ENCODE measurements around the gene DNAAF9.

Gene DNAAF9

DNA sequence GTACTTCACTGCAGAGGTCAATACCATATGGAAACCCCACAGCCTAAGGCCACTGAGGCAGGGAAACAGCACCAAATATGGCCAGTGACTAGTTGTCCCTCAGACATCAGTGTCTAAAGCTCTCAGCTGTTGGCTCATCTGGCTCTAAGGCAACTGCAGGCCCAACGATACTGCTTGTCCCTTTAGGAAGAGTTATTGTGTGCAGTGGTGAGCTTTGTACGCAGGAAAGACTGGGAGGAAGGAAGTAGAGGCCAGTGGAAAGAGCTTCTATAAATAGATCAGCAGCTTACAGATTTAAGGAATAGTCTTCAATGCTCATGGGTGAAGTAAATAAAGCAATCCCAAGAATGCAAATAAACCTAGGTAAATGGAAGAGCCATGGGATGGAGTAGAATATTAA, 29.3 kb downstream of the DNAAF9 start:
- no peak for DNase-seq
- Histone ChIP-seq H3K4me3 (ENCODE audit: low read depth, low read length) (no peak overlapping the region), H3K27ac (no peak overlapping the region), H3K36me3 (replicated peaks) (peaks cover 20% of the 10 kb centered on the region), H3K27me3 (replicated peaks) (no peaks in the 10 kb centered on the region)
- in situ Hi-C loops (cut with HindIII; ENCODE audit: low pct_ligation_motif_present, low sequenced_read_pairs), result no loop called here
- TF ChIP-seq, protein P1, sequence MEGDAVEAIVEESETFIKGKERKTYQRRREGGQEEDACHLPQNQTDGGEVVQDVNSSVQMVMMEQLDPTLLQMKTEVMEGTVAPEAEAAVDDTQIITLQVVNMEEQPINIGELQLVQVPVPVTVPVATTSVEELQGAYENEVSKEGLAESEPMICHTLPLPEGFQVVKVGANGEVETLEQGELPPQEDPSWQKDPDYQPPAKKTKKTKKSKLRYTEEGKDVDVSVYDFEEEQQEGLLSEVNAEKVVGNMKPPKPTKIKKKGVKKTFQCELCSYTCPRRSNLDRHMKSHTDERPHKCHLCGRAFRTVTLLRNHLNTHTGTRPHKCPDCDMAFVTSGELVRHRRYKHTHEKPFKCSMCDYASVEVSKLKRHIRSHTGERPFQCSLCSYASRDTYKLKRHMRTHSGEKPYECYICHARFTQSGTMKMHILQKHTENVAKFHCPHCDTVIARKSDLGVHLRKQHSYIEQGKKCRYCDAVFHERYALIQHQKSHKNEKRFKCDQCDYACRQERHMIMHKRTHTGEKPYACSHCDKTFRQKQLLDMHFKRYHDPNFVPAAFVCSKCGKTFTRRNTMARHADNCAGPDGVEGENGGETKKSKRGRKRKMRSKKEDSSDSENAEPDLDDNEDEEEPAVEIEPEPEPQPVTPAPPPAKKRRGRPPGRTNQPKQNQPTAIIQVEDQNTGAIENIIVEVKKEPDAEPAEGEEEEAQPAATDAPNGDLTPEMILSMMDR (IDR thresholded peaks at IDR 0.05; ENCODE audit: low read depth, low read length, missing control alignments), result no peak

DNA sequence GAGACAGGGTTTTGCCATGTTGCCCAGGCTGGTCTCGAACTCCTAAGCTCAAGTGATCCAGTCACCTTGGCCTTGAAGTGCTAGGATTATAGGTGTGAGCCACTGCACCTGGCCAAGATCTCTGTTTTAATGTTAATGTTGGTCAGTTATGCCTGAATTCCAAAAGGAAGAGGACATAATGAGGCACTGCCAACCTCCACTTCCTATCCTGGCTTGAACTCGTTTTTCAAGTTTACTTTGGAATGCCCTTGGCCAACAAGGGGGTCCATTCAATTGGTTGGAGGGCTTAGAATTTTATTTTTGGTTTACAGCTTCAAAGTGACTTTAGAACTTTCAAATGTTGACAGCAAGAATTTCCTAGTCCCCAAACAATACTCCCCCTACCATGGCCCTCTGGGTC, 29.8 kb downstream of the DNAAF9 start:
- in situ Hi-C loops (cut with HindIII; ENCODE audit: low pct_ligation_motif_present, low sequenced_read_pairs), result no loop called here
- H3K27ac ChIP-seq, result no peak overlapping the region
- H3K36me3 ChIP-seq (replicated peaks), result peaks cover 24% of the 10 kb centered on the region
- no peaks in the 10 kb centered on the region for H3K27me3 ChIP-seq (replicated peaks)
- H3K4me3 ChIP-seq (ENCODE audit: low read depth, low read length), result no peak overlapping the region
- no peak for DNase-seq
- TF ChIP-seq, protein P1 (IDR thresholded peaks at IDR 0.05; ENCODE audit: low read depth, low read length, missing control alignments), result no peak

DNA sequence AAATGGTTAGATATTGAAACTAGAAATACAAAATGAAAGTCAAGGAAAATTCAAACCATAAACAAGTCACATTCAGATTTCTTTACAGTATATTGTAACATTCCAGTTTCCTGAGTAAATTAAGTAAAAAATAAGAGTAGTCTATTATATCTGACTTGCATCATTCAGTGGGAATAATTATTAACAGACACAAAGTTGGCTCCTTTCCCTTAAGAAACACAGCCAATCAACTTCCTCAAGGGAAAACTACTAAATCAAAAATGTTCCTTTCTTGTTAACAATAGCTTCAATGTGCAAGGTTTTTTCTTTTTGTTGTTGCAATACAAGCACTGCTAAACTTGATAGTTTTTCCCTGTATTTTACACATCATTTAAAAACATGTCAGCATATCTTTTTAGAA, 33.2 kb downstream of the DNAAF9 start:
- TF ChIP-seq, protein P1 (IDR thresholded peaks at IDR 0.05; ENCODE audit: low read depth, low read length, missing control alignments), result no peak
- in situ Hi-C loops (cut with HindIII; ENCODE audit: low pct_ligation_motif_present, low sequenced_read_pairs), result no loop called here
- Histone ChIP-seq H3K27me3 (replicated peaks) (no peaks in the 10 kb centered on the region), H3K27ac (no peak overlapping the region), H3K4me3 (ENCODE audit: low read depth, low read length) (no peak overlapping the region), H3K36me3 (replicated peaks) (peaks cover 34% of the 10 kb centered on the region)
- DNase-seq, result no peak

DNA sequence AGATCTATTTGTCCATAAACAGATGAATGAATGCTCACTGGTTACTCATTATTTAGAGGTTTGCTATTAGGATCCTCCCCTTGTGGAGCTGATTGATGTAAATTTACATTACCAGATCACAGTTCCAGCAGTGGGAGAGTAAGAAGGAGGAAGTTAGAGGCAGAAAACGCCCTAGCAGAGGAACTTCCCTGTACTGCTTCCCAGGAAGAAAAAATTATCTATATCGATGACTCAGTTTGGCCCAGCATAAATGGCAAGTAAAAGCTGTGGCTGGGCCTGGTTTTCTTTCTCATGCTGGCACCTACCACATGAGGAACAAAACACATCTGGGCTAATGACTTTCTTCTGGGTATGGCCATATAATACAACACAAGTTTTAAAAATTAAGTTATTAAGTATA, 35.7 kb downstream of the DNAAF9 start:
- Histone ChIP-seq H3K27ac (no peak overlapping the region), H3K27me3 (replicated peaks) (no peaks in the 10 kb centered on the region), H3K4me3 (ENCODE audit: low read depth, low read length) (no peak overlapping the region), H3K36me3 (replicated peaks) (peaks cover 38% of the 10 kb centered on the region)
- no peak for DNase-seq
- TF ChIP-seq, protein P1 (IDR thresholded peaks at IDR 0.05; ENCODE audit: low read depth, low read length, missing control alignments), result no peak
- in situ Hi-C loops (cut with HindIII; ENCODE audit: low pct_ligation_motif_present, low sequenced_read_pairs), result no loop called here

DNA sequence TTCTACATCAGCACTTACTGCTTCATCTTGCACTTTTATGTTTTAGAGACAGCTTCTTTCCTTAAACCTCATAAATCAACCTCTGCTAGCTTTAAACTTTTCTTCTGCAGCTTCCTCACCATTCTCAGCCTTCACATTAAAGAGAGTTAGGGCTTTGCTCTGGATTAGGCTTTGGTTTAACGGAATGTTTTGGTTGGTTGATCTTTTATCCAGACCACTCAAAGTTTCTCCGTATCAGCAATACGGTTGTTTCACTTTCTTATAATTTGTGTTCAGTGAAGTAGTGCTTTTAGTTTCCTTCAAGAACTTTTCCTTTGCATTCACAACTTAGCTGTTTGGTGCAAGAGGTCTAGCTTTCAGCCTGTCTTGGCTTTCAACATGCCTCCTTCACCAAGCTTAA, 40.4 kb downstream of the DNAAF9 start:
- TF ChIP-seq, protein P1 (IDR thresholded peaks at IDR 0.05; ENCODE audit: low read depth, low read length, missing control alignments), result no peak
- H3K27ac ChIP-seq, result no peak overlapping the region
- no peaks in the 10 kb centered on the region for H3K27me3 ChIP-seq (replicated peaks)
- H3K4me3 ChIP-seq (ENCODE audit: low read depth, low read length), result no peak overlapping the region
- no peak for DNase-seq
- in situ Hi-C loops (cut with HindIII; ENCODE audit: low pct_ligation_motif_present, low sequenced_read_pairs), result no loop called here
- H3K36me3 ChIP-seq (replicated peaks), result peaks cover 14% of the 10 kb centered on the region

DNA sequence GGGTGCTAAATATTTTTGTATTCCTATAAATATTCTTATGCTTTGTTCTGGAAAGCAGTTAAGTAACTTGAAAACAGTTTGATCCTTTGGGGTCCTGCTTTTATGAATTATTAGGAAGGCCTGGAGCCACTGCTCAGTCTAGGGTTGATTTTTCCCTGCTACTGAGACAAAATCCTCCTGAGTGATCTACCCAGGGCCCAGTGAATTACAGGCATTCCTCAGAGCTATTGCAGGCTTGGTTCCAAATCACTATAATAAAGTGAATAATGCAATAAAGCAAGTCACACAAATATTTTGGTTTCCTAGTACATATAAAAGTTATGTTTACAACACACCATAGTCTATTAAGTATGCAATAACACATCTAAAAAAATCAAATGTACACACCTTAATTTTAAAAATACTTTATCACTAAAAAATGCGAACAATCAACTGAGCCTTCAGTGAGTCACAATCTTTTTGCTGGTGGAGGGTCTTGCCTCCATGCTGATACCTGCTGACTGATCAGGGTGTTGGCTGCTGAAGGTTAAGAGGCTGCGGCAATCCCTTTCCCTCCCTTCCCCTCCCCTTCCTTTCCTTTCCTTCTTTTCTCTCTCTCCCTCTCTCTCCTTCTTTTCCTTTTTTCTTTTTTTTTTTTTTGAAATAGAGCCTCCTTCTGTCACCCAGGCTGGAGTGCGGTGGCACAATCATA, 43.0 kb downstream of the DNAAF9 start:
- TF ChIP-seq, protein P1 (IDR thresholded peaks at IDR 0.05; ENCODE audit: low read depth, low read length, missing control alignments), result no peak
- Histone ChIP-seq H3K4me3 (ENCODE audit: low read depth, low read length) (no peak overlapping the region), H3K27me3 (replicated peaks) (no peaks in the 10 kb centered on the region), H3K27ac (no peak overlapping the region), H3K36me3 (replicated peaks) (peaks cover 8% of the 10 kb centered on the region)
- DNase-seq, result no peak
- in situ Hi-C loops (cut with HindIII; ENCODE audit: low pct_ligation_motif_present, low sequenced_read_pairs), result no loop called here

All from brain microvascular endothelial cell (primary cell).